Esophagus squamous epithelium (tissue), 5 donors: Measurements from ENCODE around the gene EXD2. TPM values are rescaled to one million over a fixed set of nuclear protein-coding genes. Genes with fewer than 3 reads are reported as not detected.

Experiments used
- DNase-seq: peaks from one replicate; lab custom pipeline; 2025; lab: John Stamatoyannopoulos, UW
- H3K27ac ChIP-seq, 4 donors: fragments of 200-600 bp; sonication (generic); one replicate each; pipeline ENCODE4 v1.5.1; 2016 to 2019; ENCODE audit warnings: mild to moderate bottlenecking in 1 of 4
- H3K27me3 ChIP-seq, 4 donors: fragments of 200-600 bp; sonication (generic); 1 replicate in 3 of 4; 2 replicates in 1 of 4; pipeline versions ENCODE4 v1.5.1 to v1.6.0; 2017 to 2021; ENCODE audit warnings: antibody characterized with exemption in 1 of 4
- H3K36me3 ChIP-seq, 3 donors: fragments of 200-600 bp; sonication (generic); one replicate each; pipeline ENCODE4 v1.5.1; 2016 to 2019
- H3K4me1 ChIP-seq, 3 donors: fragments of 200-600 bp; sonication (generic); one replicate each; pipeline ENCODE4 v1.5.1; 2017 to 2019
- H3K4me3 ChIP-seq, 4 donors: fragments of 200-600 bp; sonication (generic); 1 replicate in 3 of 4; 2 replicates in 1 of 4; pipeline ENCODE4 v1.5.1; 2016 to 2019; ENCODE audit warnings: mild to moderate bottlenecking in 2 of 4, moderate library complexity in 1 of 4
- H3K9me3 ChIP-seq, 3 donors: fragments of 200-600 bp; sonication (generic); one replicate each; pipeline ENCODE4 v1.5.1; 2016 to 2019
- CTCF ChIP-seq, 6 experiments: fragments of 450-650 bp in 4 of 6; fragments of 200-600 bp in 2 of 6; sonication (generic) in 2 of 6; IDR thresholded peaks; one replicate each; pipeline ENCODE4 v1.5.1; 2016 to 2019; ENCODE audit warnings: antibody characterized with exemption in 6 of 6, mild to moderate bottlenecking in 4 of 6, moderate library complexity in 4 of 6
- POLR2A ChIP-seq, 4 donors: fragments of 450-650 bp; IDR thresholded peaks; one replicate each; pipeline ENCODE4 v1.6.1; 2017; ENCODE audit warnings: antibody characterized with exemption in 4 of 4, mild to moderate bottlenecking in 4 of 4, moderate library complexity in 3 of 4
- WGBS, 2 donors: methylation state at CpG; one replicate each; pipeline ENCODE4 v1.1.5; 2018; 5-methylcytosine and 5-hydroxymethylcytosine counted together
- intact Hi-C: fragments of 100-400 bp; cut with DNase I; formaldehyde crosslinking; loops from one replicate; pipeline ENCODE4 v1.15.0; 2022
- total RNA-seq, 4 donors: library from RNA; depleted of rRNA; stranded (reverse); fragments of >200 nt; gene quantifications; one replicate each; pipeline ENCODE4 v1.1.0, GENCODE V29; 2016
- donor health status: DM: yes; HTN: yes; CAD: no.

Gene EXD2
- total RNA-seq, 4 donors from 2014 or later, result 12.3 to 22.9 (median 19.9) TPM

GRCh38 chr14:69193721-69194120 lies 2.4 kb downstream of the EXD2 start:
- H3K4me3 ChIP-seq, result no peak overlapping the region
- peaks cover 0 to 17% (median 0%) of the 10 kb centered on the region in 3 donors for H3K4me1 ChIP-seq
- H3K27ac ChIP-seq, result no peak overlapping the region
- intact Hi-C loops, result no loop called here
- no peak for DNase-seq
- no peaks in the 10 kb centered on the region for H3K9me3 ChIP-seq
- H3K27me3 ChIP-seq, result no peaks in the 10 kb centered on the region
- WGBS, 2 donors, result 88 to 92% methylated on average over 5 of the region's 5 CpGs
- no peak for TF ChIP-seq CTCF (IDR thresholded peaks at IDR 0.05)
- no peak for TF ChIP-seq POLR2A (IDR thresholded peaks at IDR 0.05)
- no peaks in the 10 kb centered on the region for H3K36me3 ChIP-seq

- intact Hi-C loops, result no loop called here
Measured at GRCh38 chr14:69199786-69200185, 8.5 kb downstream of the EXD2 start.

GRCh38 chr14:69204753-69205152 lies 13.5 kb downstream of the EXD2 start:
- peaks cover 0 to 9% (median 0%) of the 10 kb centered on the region in 3 donors for H3K36me3 ChIP-seq
- H3K27me3 ChIP-seq, result no peaks in the 10 kb centered on the region
- TF ChIP-seq CTCF (IDR thresholded peaks at IDR 0.05) (no peak), POLR2A (IDR thresholded peaks at IDR 0.05) (no peak)
- H3K27ac ChIP-seq, result peak overlapping the region in 2 of 4 donors; percentile 60 to 76
- DNase-seq, result no peak
- intact Hi-C loops, result no loop called here
- peaks cover 0 to 62% (median 3%) of the 10 kb centered on the region in 3 donors for H3K4me1 ChIP-seq
- H3K4me3 ChIP-seq, result no peak overlapping the region
- no peaks in the 10 kb centered on the region for H3K9me3 ChIP-seq

More at GRCh38 chr14:69199786-69200185, 8.5 kb downstream of the EXD2 start:
- TF ChIP-seq POLR2A (IDR thresholded peaks at IDR 0.05) (no peak), CTCF (IDR thresholded peaks at IDR 0.05) (no peak)
- H3K36me3 ChIP-seq, result no peaks in the 10 kb centered on the region
- no peak overlapping the region for H3K4me3 ChIP-seq
- peaks cover 0 to 12% (median 3%) of the 10 kb centered on the region in 3 donors for H3K4me1 ChIP-seq
- no peak overlapping the region for H3K27ac ChIP-seq
- 91 to 92% methylated on average over 10 of the region's 10 CpGs for WGBS, 2 donors
- no peaks in the 10 kb centered on the region for H3K9me3 ChIP-seq
- no peak for DNase-seq
- H3K27me3 ChIP-seq, result no peaks in the 10 kb centered on the region

- no peaks in the 10 kb centered on the region for H3K27me3 ChIP-seq
- 96 to 98% methylated on average over 7 of the region's 7 CpGs for WGBS, 2 donors
- intact Hi-C loops, result no loop called here
- peaks cover 0 to 62% (median 3%) of the 10 kb centered on the region in 3 donors for H3K4me1 ChIP-seq
- DNase-seq, result no peak
- TF ChIP-seq POLR2A (IDR thresholded peaks at IDR 0.05) (no peak), CTCF (IDR thresholded peaks at IDR 0.05) (no peak)
- H3K27ac ChIP-seq, result peak overlapping the region in 2 of 4 donors; percentile 74 to 76
- H3K9me3 ChIP-seq, result no peaks in the 10 kb centered on the region
- H3K4me3 ChIP-seq, result no peak overlapping the region
- peaks cover 0 to 29% (median 0%) of the 10 kb centered on the region in 3 donors for H3K36me3 ChIP-seq
Measured at GRCh38 chr14:69207435-69208041, 16.2 kb downstream of the EXD2 start.

GRCh38 chr14:69208666-69209065 lies 17.4 kb downstream of the EXD2 start:
- Histone ChIP-seq H3K4me3 (no peak overlapping the region), H3K27me3 (no peaks in the 10 kb centered on the region), H3K4me1 (peaks cover 0 to 61% (median 3%) of the 10 kb centered on the region in 3 donors), H3K27ac (peak overlapping the region in 2 of 4 donors; percentile 53 to 69), H3K36me3 (peaks cover 0 to 40% (median 0%) of the 10 kb centered on the region in 3 donors), H3K9me3 (no peaks in the 10 kb centered on the region)
- TF ChIP-seq POLR2A (IDR thresholded peaks at IDR 0.05), result no peak
- TF ChIP-seq CTCF (IDR thresholded peaks at IDR 0.05), result no peak
- DNase-seq, result no peak
- WGBS, 2 donors, result 73 to 77% methylated on average over 5 of the region's 5 CpGs
- intact Hi-C loops, result no loop called here
